ENCODE data around the gene OLFML2B.

The OLFML2B gene

GRCh38 chr1:161936786-161937185, 86.9 kb downstream of the OLFML2B start:
- DNase-seq (ENCODE audit: low read depth), result no peak

DNA sequence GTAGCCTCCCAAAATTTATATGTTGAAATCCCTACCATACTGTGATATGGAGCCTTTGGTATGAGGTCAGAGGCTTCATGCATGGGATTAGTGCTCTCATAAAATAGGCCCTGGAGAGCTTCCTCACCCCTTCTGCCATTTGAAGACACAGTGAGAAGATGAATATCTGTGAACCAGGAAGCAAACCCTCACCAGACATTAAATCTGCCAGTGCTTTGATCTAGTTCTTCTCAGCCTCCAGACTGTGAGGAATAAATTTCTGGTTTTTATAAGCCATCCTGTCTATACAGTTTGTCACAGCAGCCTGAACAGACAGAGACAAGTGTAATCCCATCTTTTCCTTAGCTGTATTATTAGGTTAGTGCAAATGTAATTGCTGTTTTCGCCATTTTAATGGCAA, 88.4 kb downstream of the OLFML2B start:
- DNase-seq (ENCODE audit: low read depth), result no peak
- H3K4me3 ChIP-seq (ENCODE audit: low read length), result no peak overlapping the region
- TF ChIP-seq, protein P1, sequence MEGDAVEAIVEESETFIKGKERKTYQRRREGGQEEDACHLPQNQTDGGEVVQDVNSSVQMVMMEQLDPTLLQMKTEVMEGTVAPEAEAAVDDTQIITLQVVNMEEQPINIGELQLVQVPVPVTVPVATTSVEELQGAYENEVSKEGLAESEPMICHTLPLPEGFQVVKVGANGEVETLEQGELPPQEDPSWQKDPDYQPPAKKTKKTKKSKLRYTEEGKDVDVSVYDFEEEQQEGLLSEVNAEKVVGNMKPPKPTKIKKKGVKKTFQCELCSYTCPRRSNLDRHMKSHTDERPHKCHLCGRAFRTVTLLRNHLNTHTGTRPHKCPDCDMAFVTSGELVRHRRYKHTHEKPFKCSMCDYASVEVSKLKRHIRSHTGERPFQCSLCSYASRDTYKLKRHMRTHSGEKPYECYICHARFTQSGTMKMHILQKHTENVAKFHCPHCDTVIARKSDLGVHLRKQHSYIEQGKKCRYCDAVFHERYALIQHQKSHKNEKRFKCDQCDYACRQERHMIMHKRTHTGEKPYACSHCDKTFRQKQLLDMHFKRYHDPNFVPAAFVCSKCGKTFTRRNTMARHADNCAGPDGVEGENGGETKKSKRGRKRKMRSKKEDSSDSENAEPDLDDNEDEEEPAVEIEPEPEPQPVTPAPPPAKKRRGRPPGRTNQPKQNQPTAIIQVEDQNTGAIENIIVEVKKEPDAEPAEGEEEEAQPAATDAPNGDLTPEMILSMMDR (conservative IDR thresholded peaks at IDR 0.05; ENCODE audit: low read depth, low read length), result no peak

More at GRCh38 chr1:161936786-161937185, 86.9 kb downstream of the OLFML2B start:
- H3K4me3 ChIP-seq (ENCODE audit: low read length), result no peak overlapping the region
- TF ChIP-seq, protein P1 (conservative IDR thresholded peaks at IDR 0.05; ENCODE audit: low read depth, low read length), result no peak

DNA sequence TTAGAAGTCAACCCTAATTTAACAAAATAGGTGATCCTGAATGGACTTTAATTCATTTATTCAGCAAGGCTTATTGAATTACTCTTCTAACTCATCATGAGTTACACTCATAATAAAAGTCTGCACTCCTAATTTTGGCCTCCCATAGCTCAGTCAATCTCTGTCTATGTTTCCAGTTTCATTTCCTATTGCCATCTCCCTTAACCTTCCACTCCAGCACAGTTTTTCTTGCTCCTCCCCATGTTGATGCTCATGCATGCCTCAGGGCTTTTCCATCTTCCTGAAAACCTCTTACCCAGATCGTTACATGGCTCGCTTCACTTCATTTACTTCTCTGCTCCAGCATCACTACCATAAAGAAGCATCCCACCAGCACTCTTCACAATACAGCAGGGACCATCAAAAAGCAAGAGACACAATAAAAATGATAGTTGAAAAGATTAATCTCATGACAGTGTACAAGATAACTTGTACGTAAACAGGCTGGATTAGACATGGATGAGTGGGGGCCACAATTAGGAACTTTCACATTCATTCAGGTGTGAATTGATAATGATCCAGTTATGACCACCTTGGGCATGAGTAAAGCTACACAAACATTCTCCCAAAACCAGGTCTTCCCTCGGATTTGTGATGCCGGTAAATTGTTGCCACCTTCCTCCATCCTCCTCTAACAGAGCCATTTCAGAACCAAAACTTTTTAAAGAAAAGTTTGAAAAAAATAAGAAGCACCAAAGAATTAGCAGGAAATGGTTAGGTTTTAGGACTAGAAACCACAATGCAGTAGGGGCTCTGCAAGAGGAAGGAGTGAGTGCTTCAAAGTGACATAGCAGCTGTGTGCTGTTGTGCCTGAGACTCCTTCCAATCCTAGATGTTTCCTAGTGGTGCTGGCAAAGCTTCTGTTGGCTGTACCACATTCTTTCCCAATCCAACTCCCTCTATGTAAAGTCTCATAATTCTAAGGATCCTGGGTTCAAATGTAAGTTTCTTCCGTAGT, 89.8 kb downstream of the OLFML2B start:
- no peak for DNase-seq (ENCODE audit: low read depth)
- TF ChIP-seq, protein P1 (conservative IDR thresholded peaks at IDR 0.05; ENCODE audit: low read depth, low read length), result no peak
- no peak overlapping the region for H3K4me3 ChIP-seq (ENCODE audit: low read length)
